MM.1S (cell line): ENCODE measurements around the gene CADPS.

Experiments used
- EZH2 ChIP-seq: fragments of 300-600 bp; sonication (generic); optimal IDR thresholded peaks from 2 replicates; pipeline ENCODE3; 2017; ENCODE audit warnings: low read depth, mild to moderate bottlenecking, antibody characterized with exemption, low read length, mixed read lengths
- TF ChIP-seq, protein P1 (sequence below): fragments of 300-600 bp; sonication (generic); IDR thresholded peaks from 2 replicates; pipeline ENCODE4 v1.5.1; 2016; ENCODE audit warnings: antibody characterized with exemption, low read length, mixed read lengths

DNA sequence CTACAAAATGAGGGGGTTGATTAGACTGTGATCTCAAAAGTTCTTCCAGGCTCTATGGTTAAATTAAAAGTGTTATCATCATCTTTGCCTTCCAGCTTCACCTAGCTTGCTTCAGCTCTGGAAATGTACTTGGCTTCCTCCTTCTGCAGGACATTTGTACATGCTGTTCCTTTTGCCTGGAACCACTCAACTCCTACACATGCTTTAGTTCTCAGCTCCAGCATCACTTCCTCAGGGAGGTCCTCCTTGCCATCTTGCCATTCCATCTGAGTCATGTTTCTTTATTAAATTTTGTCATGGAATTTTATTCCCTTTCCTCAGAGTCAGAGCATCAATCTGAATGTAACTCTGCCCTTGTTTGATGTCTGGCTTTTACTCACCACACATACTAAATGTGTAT, 343.2 kb downstream of the CADPS start:
- TF ChIP-seq, protein P1, sequence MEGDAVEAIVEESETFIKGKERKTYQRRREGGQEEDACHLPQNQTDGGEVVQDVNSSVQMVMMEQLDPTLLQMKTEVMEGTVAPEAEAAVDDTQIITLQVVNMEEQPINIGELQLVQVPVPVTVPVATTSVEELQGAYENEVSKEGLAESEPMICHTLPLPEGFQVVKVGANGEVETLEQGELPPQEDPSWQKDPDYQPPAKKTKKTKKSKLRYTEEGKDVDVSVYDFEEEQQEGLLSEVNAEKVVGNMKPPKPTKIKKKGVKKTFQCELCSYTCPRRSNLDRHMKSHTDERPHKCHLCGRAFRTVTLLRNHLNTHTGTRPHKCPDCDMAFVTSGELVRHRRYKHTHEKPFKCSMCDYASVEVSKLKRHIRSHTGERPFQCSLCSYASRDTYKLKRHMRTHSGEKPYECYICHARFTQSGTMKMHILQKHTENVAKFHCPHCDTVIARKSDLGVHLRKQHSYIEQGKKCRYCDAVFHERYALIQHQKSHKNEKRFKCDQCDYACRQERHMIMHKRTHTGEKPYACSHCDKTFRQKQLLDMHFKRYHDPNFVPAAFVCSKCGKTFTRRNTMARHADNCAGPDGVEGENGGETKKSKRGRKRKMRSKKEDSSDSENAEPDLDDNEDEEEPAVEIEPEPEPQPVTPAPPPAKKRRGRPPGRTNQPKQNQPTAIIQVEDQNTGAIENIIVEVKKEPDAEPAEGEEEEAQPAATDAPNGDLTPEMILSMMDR: no peak
- TF ChIP-seq EZH2: no peak
